Suprapubic skin (tissue), 4 donors: ENCODE measurements around the gene MED29. TPM values are rescaled to one million over a fixed set of nuclear protein-coding genes. Genes with fewer than 3 reads are reported as not detected.
A peak's percentile ranks its signal among the peaks of the same experiment; 100 is the strongest.

Experiments used
- DNase-seq, 2 donors: peaks; one replicate each; pipeline ENCODE4 v3.0.0-alpha.2; 2019; ENCODE audit warnings: low spot score in 2 of 2
- H3K27ac ChIP-seq: fragments of 200-600 bp; sonication (generic); one replicate; pipeline ENCODE4 v1.5.1; 2019
- H3K27me3 ChIP-seq: fragments of 200-600 bp; sonication (generic); one replicate; pipeline ENCODE4 v1.5.1; 2019
- H3K36me3 ChIP-seq: fragments of 200-600 bp; sonication (generic); one replicate; pipeline ENCODE4 v1.5.1; 2019
- H3K4me1 ChIP-seq: fragments of 200-600 bp; sonication (generic); one replicate; pipeline ENCODE4 v1.5.1; 2019
- H3K4me3 ChIP-seq: fragments of 200-600 bp; sonication (generic); one replicate; pipeline ENCODE4 v1.5.1; 2019; ENCODE audit warnings: mild to moderate bottlenecking
- H3K9me3 ChIP-seq: fragments of 200-600 bp; sonication (generic); one replicate; pipeline ENCODE4 v1.5.1; 2019
- CTCF ChIP-seq, 2 donors: fragments of 200-600 bp in 1 of 2; fragments of 450-650 bp in 1 of 2; sonication (generic) in 1 of 2; IDR thresholded peaks; one replicate each; pipeline ENCODE4 v1.5.1; 2016 to 2019; ENCODE audit warnings: antibody characterized with exemption in 2 of 2, mild to moderate bottlenecking in 1 of 2, moderate library complexity in 1 of 2
- EP300 ChIP-seq: sonication (generic); formaldehyde crosslinking; IDR thresholded peaks from one replicate; pipeline ENCODE4 v1.6.1; 2017; ENCODE audit warnings: antibody characterized with exemption
- POLR2A ChIP-seq, 2 donors: fragments of 450-650 bp; IDR thresholded peaks; one replicate each; pipeline ENCODE4 v1.6.1; 2017; ENCODE audit warnings: antibody characterized with exemption in 2 of 2, mild to moderate bottlenecking in 2 of 2, moderate library complexity in 2 of 2
- POLR2AphosphoS5 ChIP-seq, 3 donors: sonication (generic); formaldehyde crosslinking; IDR thresholded peaks; one replicate each; pipeline ENCODE4 v1.6.1; 2017; ENCODE audit warnings: antibody characterized with exemption in 3 of 3
- WGBS: methylation state at CpG from one replicate; pipeline ENCODE4 v1.1.5; 2018; 5-methylcytosine and 5-hydroxymethylcytosine counted together
- total RNA-seq, 4 donors: library from RNA; depleted of rRNA; stranded (reverse); fragments of >200 nt; gene quantifications; one replicate each; pipeline ENCODE4 v1.1.0, GENCODE V29; 2016

Gene MED29
- total RNA-seq, 4 donors from 2014 or later = 36.3 to 57.8 (median 48.0) TPM

- Histone ChIP-seq H3K9me3 (no peaks in the 10 kb centered on the region), H3K27ac (no peak overlapping the region), H3K4me1 (peaks cover 38% of the 10 kb centered on the region), H3K4me3 (peak overlapping the region; percentile 93), H3K27me3 (no peaks in the 10 kb centered on the region), H3K36me3 (peaks cover 21% of the 10 kb centered on the region)
- DNase-seq = no peak
- 68% methylated on average over 27 of the region's 35 CpGs for WGBS
- no peak for TF ChIP-seq POLR2A (IDR thresholded peaks at IDR 0.05)
- no peak for TF ChIP-seq POLR2AphosphoS5 (IDR thresholded peaks at IDR 0.05)
- TF ChIP-seq EP300 = no peak
- no peak for TF ChIP-seq CTCF (IDR thresholded peaks at IDR 0.05)
Measured at GRCh38 chr19:39415111-39416046, 24.2 kb downstream of the MED29 start.

GRCh38 chr19:39416152-39417120 is 25.3 kb downstream of the MED29 start:
- Histone ChIP-seq H3K4me1 (peaks cover 27% of the 10 kb centered on the region), H3K9me3 (no peaks in the 10 kb centered on the region), H3K4me3 (no peak overlapping the region), H3K27ac (no peak overlapping the region), H3K27me3 (no peaks in the 10 kb centered on the region), H3K36me3 (peaks cover 29% of the 10 kb centered on the region)
- TF ChIP-seq CTCF (IDR thresholded peaks at IDR 0.05) (no peak), POLR2AphosphoS5 (IDR thresholded peaks at IDR 0.05) (no peak), POLR2A (IDR thresholded peaks at IDR 0.05) (no peak), EP300 (no peak)
- 88% methylated on average over 14 of the region's 27 CpGs for WGBS
- DNase-seq = peak in 1 of 2 donors; percentile 82

- Histone ChIP-seq H3K4me3 (no peak overlapping the region), H3K27me3 (no peaks in the 10 kb centered on the region), H3K27ac (no peak overlapping the region), H3K4me1 (peaks cover 23% of the 10 kb centered on the region), H3K36me3 (peaks cover 40% of the 10 kb centered on the region), H3K9me3 (no peaks in the 10 kb centered on the region)
- 89% methylated on average over 17 of the region's 30 CpGs for WGBS
- no peak for DNase-seq
- TF ChIP-seq POLR2A (IDR thresholded peaks at IDR 0.05) (no peak), POLR2AphosphoS5 (IDR thresholded peaks at IDR 0.05) (no peak), CTCF (IDR thresholded peaks at IDR 0.05) (no peak), EP300 (no peak)
Measured at GRCh38 chr19:39417463-39418181, 26.4 kb downstream of the MED29 start.

GRCh38 chr19:39419003-39419402 is 27.8 kb downstream of the MED29 start:
- no peaks in the 10 kb centered on the region for H3K9me3 ChIP-seq
- no peak overlapping the region for H3K4me3 ChIP-seq
- 87% methylated on average over 9 of the region's 9 CpGs for WGBS
- H3K27ac ChIP-seq = no peak overlapping the region
- no peaks in the 10 kb centered on the region for H3K27me3 ChIP-seq
- no peak for TF ChIP-seq EP300
- TF ChIP-seq POLR2A (IDR thresholded peaks at IDR 0.05) = no peak
- TF ChIP-seq POLR2AphosphoS5 (IDR thresholded peaks at IDR 0.05) = no peak
- TF ChIP-seq CTCF (IDR thresholded peaks at IDR 0.05) = no peak
- H3K36me3 ChIP-seq = peaks cover 51% of the 10 kb centered on the region
- DNase-seq = no peak
- peaks cover 14% of the 10 kb centered on the region for H3K4me1 ChIP-seq
